CD4-positive, alpha-beta T cell treated with Interleukin-15 for 1 hour (primary cell): ENCODE measurements around the gene PRDM11.
A peak's percentile ranks its signal among the peaks of the same experiment; 100 is the strongest.
"Not testable (repeated sequence)": the region's sequence is repeated elsewhere in the genome, so short reads cannot be mapped to it uniquely, and the experiment has no call there.

Experiments
- DNase-seq: peaks from one replicate; pipeline ENCODE4 v3.0.0-alpha.2; 2020

PRDM11 gene

DNA sequence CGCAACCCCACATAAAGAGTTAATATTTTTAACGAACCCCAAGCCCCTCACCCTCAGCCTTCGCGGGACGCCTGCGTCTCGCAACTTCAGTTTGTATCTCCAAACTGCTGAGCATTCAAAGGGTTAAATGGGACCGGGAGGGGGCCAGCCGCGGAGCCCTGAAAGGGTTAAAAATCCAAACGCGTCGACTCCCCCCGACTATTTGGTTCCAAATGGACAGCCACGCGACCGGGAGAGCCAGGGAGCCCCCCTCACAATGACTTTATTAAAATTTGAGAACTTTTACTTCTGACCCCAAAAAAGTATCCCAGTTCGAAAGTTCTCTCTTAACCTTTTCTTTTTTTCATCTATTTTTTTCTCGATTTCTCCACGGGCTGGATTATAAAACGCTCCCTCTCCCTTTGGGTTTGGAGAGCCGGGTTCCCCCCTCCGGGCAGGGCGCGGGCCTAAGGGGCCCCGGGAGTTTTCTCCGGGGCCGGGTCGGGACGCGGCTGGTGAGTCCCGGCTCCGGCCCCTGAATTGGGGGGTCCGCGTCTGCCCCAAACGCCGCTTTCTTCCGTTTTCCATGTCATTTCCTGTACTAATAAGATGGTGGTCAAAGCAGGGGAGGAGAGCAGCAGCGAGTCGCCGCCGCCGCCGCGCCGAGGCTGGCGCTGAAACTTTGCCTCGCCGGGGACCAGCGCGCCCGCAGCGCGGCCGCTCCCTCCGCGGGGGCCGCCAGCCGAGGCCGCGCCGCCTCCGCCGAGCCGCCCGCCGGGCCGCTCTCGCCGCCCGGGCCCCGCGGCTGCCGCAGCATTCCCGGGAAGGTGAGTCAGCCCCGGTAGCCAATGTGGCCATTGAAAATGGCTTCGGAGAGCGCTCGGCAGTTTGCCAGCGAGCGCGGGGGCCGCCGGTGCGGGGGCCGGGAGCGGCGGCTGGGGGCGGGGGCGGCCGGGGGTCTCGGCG, at the start of gene PRDM11:
PRDM11 (plus strand) TSS at position 568 of the 945 bp plus-strand sequence. CDS start 35,128 bp downstream, outside the sequence.
- peak; percentile 51 for DNase-seq

GRCh38 chr11:45097721-45098493, 48.5 kb upstream of the PRDM11 start:
- DNase-seq: no peak

DNA sequence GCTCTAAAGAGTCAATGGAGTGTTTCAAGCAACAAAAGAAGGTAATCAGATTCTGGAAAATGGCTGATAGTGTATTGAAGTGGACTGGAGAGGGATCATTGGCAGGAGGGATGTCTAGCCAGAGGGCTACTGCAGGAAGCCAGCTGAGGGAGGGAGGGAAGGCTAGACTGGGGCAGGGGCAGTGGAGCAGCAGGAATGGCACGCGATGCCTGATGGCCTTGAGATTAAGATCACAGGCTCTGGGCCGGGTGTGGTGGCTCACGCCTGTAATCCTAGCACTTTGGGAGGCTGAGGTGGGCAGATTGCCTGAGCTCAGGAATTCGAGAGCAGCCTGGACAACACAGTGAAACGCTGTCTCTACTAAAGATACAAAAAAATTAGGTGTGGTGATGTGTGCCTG, 47.5 kb upstream of the PRDM11 start:
- no peak for DNase-seq

GRCh38 chr11:45100339-45100738, 46.1 kb upstream of the PRDM11 start:
- DNase-seq: peak; percentile 51

- DNase-seq: no peak
Observed at GRCh38 chr11:45102361-45102809, 44.1 kb upstream of the PRDM11 start.

DNA sequence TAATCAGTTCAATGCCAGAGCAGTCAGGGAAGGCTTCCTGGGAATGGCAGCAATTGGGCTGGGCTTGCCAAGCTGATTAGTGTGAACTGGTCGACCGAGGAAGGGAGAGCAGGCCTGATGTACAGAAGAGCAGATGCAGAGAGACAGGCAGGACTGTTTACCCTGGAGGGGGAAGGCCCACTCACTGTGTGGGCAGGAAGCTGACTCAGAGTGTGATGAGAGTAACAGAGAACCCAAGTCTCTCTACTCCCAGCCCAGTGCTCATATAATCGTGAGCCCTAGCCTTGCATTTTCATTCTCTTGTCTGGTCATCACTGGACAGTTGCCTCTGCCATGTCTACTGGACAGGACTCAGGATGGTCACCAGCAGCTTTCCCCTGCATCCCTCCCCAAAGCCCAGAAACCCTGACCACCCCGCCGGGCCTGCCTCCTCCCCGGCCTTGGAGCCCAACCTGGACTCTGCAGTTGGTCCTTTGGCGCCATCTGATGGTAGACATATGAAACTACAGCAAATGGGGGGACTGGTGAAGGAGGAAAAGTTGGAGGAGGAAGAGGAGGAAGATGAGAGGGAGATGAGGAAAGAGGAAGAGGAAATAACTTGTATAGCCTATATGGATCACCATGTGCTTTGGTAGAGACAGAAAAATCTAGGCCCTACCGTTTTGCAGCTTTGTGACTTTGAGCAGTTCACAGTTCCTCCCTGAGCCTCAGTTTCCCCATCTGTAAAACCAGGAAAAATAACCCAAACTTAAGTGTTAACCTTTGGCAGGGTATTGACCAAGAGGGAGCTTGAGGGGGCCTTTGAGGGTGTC, 43.4 kb upstream of the PRDM11 start:
- DNase-seq: peak; percentile 73

DNA sequence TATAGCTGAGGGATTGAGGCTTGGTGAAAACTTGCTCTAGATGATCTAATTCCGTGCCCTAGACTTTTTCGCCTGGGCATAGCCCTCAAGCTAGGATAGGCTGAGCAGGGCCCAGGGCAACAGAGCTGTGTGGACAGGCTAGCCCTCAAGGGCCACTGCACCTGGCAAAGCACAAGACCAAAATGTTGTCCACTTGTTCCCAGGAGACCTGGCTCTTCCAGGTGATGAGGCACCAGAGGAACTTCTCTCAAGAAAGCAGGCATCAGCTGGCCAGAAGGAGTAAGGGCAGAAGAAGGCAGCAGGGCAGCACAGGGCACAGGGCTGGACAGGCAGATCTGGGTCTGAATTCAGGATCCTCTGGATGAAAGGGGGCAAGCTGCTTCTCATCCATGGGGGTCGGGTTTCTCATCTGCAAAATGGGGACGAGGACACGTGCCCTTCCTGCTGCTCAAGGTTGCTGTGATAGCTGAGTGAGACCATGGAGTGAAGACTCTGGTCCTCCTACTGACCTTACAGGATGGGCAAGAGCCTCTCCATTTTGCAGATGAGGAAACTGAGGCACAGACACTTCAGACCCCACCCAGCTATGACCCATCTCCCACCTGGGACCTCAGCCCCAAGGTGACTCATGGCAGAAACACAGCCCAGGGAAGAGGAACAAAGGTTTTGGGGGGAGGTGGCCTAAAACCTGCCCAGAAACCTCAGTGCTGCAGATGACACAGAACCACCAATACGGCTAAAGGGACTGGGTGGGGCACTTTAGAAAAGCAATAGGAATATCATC, 42.2 kb upstream of the PRDM11 start:
- no peak for DNase-seq

GRCh38 chr11:45104790-45105084, 41.7 kb upstream of the PRDM11 start:
- DNase-seq: no peak

- DNase-seq: peak; percentile 60
Observed at GRCh38 chr11:45105233-45105983, 41.0 kb upstream of the PRDM11 start.

GRCh38 chr11:45105984-45106375, 40.5 kb upstream of the PRDM11 start:
- DNase-seq: no peak

- no peak for DNase-seq
Observed at GRCh38 chr11:45106440-45106839, 40.0 kb upstream of the PRDM11 start.

DNA sequence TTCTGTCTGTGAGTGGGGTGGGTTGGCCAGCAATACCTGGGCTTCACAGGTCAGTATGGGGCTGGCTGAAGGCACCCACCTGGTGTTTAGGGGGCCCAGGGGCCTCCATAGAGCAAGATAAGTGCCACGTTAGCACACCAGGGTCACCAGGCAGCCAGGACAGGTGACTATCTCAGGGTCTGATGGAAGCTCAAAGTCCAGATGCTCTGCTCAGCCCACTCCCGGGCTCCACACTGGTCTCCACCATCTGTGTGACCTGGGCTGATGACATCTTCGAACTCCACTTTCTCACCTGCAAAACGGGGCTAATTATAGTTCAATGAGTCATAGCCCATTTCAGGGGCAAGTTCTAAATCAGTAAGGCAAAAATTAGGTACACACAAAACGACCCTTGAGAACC, 39.4 kb upstream of the PRDM11 start:
- no peak for DNase-seq

- DNase-seq: no peak
Observed at GRCh38 chr11:45108070-45109064, 38.1 kb upstream of the PRDM11 start.

GRCh38 chr11:45109400-45109799, 37.0 kb upstream of the PRDM11 start:
- no peak for DNase-seq

GRCh38 chr11:45110562-45110961, 35.9 kb upstream of the PRDM11 start:
- peak; percentile 25 for DNase-seq

DNA sequence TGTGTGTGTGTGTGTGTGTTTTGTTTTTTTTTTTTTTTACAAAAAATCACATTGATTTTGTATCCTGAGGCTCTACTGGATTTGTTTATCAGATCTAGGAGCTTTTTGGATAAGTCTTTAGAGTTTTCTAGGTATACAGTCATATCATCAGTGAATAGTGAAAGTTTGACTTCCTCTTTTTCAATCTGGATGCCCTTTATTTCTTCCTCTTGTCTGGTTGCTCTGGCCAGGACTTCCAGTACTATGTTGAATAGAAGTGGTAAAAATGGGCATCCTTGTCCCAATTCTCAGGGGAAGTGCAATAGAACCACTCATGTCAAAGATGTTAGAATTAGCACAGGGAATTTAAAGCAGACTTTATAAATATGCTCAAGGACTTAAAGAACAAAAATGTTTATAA, 32.6 kb upstream of the PRDM11 start:
- DNase-seq: no peak

GRCh38 chr11:45127836-45128235, 18.6 kb upstream of the PRDM11 start:
- not testable (repeated sequence) for DNase-seq

DNA sequence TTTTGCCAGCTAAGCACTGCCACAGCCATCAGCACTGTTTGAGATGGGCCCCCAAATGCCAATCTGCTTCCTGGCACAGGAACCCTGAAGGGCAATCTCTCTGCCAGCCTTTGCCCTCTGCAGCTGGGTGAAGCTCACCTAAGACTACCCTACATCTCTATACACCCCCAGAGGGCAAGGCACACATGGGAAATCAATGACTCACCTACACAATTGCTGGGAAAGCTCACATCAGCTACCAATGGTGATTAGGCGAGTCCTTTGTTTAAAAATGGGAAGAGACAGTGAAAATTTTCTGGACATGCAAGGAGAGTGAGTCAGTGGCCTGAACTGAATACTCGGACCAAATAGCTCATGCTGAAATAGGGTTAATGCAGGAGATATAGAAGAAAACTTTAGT, 12.6 kb upstream of the PRDM11 start:
- DNase-seq: no peak

- no peak for DNase-seq
Observed at GRCh38 chr11:45141171-45141570, 5.3 kb upstream of the PRDM11 start.

- DNase-seq: no peak
Observed at GRCh38 chr11:45141631-45142030, 4.8 kb upstream of the PRDM11 start.
